ENCODE data around the gene CYP4F12. TPM values are rescaled to one million over a fixed set of nuclear protein-coding genes. Genes with fewer than 3 reads are reported as not detected.

The CYP4F12 gene
- total and polyA plus RNA-seq, 2 experiments from 2014 or later, result not detected

DNA sequence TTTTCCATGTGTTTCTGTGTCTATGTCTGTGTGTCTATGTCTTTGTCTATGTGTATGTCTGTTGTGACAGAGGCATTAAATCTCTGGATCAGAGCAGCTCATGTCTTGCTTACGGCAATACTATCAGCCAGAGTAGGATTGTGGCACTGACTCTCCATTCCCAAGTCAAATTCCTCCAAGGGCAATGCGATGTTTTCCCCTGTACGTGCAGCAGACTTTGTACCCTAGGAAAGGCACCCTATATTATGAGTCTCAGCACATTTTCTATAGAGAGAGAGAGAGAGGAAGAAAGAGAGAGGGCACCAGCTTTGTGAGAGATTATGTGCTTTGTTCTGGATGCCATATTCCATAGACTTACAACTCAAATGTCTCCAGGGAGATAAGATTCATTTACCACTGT is 21.1 kb upstream of the CYP4F12 start:
- H3K4me1 ChIP-seq (ENCODE audit: insufficient read depth), result no peaks in the 10 kb centered on the region
- peaks cover 5% of the 10 kb centered on the region for H3K27me3 Mint-ChIP-seq (ENCODE audit: insufficient read depth, low read depth, poor library complexity)
- ATAC-seq, result no peak
- no peak overlapping the region for H3K27ac Mint-ChIP-seq
- H3K36me3 Mint-ChIP-seq (ENCODE audit: low read depth), result peaks cover 45% of the 10 kb centered on the region
- no peaks in the 10 kb centered on the region for H3K4me1 Mint-ChIP-seq
- H3K4me2 ChIP-seq, result no peak overlapping the region
- no peak overlapping the region for H2AFZ ChIP-seq
- TF ChIP-seq, protein P1, sequence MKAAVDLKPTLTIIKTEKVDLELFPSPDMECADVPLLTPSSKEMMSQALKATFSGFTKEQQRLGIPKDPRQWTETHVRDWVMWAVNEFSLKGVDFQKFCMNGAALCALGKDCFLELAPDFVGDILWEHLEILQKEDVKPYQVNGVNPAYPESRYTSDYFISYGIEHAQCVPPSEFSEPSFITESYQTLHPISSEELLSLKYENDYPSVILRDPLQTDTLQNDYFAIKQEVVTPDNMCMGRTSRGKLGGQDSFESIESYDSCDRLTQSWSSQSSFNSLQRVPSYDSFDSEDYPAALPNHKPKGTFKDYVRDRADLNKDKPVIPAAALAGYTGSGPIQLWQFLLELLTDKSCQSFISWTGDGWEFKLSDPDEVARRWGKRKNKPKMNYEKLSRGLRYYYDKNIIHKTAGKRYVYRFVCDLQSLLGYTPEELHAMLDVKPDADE (IDR thresholded peaks at IDR 0.05), result no peak
- no peak for TF ChIP-seq CREB1 (CRISPR knock-in tag; IDR thresholded peaks at IDR 0.05; ENCODE audit: low read depth)
- no peak for TF ChIP-seq ZNF331 (CRISPR knock-in tag; IDR thresholded peaks at IDR 0.05; ENCODE audit: low read depth)
- TF ChIP-seq, protein P2, sequence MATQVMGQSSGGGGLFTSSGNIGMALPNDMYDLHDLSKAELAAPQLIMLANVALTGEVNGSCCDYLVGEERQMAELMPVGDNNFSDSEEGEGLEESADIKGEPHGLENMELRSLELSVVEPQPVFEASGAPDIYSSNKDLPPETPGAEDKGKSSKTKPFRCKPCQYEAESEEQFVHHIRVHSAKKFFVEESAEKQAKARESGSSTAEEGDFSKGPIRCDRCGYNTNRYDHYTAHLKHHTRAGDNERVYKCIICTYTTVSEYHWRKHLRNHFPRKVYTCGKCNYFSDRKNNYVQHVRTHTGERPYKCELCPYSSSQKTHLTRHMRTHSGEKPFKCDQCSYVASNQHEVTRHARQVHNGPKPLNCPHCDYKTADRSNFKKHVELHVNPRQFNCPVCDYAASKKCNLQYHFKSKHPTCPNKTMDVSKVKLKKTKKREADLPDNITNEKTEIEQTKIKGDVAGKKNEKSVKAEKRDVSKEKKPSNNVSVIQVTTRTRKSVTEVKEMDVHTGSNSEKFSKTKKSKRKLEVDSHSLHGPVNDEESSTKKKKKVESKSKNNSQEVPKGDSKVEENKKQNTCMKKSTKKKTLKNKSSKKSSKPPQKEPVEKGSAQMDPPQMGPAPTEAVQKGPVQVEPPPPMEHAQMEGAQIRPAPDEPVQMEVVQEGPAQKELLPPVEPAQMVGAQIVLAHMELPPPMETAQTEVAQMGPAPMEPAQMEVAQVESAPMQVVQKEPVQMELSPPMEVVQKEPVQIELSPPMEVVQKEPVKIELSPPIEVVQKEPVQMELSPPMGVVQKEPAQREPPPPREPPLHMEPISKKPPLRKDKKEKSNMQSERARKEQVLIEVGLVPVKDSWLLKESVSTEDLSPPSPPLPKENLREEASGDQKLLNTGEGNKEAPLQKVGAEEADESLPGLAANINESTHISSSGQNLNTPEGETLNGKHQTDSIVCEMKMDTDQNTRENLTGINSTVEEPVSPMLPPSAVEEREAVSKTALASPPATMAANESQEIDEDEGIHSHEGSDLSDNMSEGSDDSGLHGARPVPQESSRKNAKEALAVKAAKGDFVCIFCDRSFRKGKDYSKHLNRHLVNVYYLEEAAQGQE (IDR thresholded peaks at IDR 0.05; ENCODE audit: unreplicated experiment), result no peak
- no peak for TF ChIP-seq EZH2phosphoT487 (IDR thresholded peaks at IDR 0.05; ENCODE audit: unreplicated experiment)
- no peak for TF ChIP-seq ZNF114 (CRISPR knock-in tag; IDR thresholded peaks at IDR 0.05)
- no peak for TF ChIP-seq JUNB (IDR thresholded peaks at IDR 0.05; ENCODE audit: unreplicated experiment)
- TF ChIP-seq, protein P3, sequence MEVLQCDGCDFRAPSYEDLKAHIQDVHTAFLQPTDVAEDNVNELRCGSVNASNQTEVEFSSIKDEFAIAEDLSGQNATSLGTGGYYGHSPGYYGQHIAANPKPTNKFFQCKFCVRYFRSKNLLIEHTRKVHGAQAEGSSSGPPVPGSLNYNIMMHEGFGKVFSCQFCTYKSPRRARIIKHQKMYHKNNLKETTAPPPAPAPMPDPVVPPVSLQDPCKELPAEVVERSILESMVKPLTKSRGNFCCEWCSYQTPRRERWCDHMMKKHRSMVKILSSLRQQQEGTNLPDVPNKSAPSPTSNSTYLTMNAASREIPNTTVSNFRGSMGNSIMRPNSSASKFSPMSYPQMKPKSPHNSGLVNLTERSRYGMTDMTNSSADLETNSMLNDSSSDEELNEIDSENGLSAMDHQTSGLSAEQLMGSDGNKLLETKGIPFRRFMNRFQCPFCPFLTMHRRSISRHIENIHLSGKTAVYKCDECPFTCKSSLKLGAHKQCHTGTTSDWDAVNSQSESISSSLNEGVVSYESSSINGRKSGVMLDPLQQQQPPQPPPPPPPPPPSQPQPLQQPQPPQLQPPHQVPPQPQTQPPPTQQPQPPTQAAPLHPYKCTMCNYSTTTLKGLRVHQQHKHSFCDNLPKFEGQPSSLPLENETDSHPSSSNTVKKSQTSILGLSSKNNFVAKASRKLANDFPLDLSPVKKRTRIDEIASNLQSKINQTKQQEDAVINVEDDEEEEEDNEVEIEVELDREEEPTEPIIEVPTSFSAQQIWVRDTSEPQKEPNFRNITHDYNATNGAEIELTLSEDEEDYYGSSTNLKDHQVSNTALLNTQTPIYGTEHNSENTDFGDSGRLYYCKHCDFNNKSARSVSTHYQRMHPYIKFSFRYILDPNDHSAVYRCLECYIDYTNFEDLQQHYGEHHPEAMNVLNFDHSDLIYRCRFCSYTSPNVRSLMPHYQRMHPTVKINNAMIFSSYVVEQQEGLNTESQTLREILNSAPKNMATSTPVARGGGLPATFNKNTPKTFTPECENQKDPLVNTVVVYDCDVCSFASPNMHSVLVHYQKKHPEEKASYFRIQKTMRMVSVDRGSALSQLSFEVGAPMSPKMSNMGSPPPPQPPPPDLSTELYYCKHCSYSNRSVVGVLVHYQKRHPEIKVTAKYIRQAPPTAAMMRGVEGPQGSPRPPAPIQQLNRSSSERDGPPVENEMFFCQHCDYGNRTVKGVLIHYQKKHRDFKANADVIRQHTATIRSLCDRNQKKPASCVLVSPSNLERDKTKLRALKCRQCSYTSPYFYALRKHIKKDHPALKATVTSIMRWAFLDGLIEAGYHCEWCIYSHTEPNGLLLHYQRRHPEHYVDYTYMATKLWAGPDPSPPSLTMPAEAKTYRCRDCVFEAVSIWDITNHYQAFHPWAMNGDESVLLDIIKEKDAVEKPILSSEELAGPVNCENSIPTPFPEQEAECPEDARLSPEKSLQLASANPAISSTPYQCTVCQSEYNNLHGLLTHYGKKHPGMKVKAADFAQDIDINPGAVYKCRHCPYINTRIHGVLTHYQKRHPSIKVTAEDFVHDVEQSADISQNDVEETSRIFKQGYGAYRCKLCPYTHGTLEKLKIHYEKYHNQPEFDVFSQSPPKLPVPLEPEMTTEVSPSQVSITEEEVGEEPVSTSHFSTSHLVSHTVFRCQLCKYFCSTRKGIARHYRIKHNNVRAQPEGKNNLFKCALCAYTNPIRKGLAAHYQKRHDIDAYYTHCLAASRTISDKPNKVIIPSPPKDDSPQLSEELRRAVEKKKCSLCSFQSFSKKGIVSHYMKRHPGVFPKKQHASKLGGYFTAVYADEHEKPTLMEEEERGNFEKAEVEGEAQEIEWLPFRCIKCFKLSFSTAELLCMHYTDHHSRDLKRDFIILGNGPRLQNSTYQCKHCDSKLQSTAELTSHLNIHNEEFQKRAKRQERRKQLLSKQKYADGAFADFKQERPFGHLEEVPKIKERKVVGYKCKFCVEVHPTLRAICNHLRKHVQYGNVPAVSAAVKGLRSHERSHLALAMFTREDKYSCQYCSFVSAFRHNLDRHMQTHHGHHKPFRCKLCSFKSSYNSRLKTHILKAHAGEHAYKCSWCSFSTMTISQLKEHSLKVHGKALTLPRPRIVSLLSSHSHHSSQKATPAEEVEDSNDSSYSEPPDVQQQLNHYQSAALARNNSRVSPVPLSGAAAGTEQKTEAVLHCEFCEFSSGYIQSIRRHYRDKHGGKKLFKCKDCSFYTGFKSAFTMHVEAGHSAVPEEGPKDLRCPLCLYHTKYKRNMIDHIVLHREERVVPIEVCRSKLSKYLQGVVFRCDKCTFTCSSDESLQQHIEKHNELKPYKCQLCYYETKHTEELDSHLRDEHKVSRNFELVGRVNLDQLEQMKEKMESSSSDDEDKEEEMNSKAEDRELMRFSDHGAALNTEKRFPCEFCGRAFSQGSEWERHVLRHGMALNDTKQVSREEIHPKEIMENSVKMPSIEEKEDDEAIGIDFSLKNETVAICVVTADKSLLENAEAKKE (CRISPR knock-in tag; IDR thresholded peaks at IDR 0.05), result no peak
- no peaks in the 10 kb centered on the region for H3K9me2 ChIP-seq (ENCODE audit: insufficient read depth)
- H3K9me3 Mint-ChIP-seq, result peaks cover 97% of the 10 kb centered on the region
- no peak overlapping the region for H3K4me3 ChIP-seq
- no peaks in the 10 kb centered on the region for H3K27me3 ChIP-seq (ENCODE audit: insufficient read depth)
- no peaks in the 10 kb centered on the region for H3F3A ChIP-seq (replicated peaks; ENCODE audit: low read depth)
- no peaks in the 10 kb centered on the region for H3K79me2 ChIP-seq (replicated peaks; ENCODE audit: insufficient read depth)
- no peaks in the 10 kb centered on the region for H3K36me3 ChIP-seq (ENCODE audit: insufficient read depth)
- no peaks in the 10 kb centered on the region for H4K20me1 ChIP-seq (replicated peaks; ENCODE audit: insufficient read depth)
- H3K27ac ChIP-seq (ENCODE audit: low read depth), result no peak overlapping the region
- no peak overlapping the region for H3K4me3 Mint-ChIP-seq
- no peak for DNase-seq (ENCODE audit: low spot score)
